Measurements from ENCODE around the gene RELN.

The RELN gene

GRCh38 chr7:103729026-103729425 lies 260.4 kb downstream of the RELN start:
- TF ChIP-seq, protein P1, sequence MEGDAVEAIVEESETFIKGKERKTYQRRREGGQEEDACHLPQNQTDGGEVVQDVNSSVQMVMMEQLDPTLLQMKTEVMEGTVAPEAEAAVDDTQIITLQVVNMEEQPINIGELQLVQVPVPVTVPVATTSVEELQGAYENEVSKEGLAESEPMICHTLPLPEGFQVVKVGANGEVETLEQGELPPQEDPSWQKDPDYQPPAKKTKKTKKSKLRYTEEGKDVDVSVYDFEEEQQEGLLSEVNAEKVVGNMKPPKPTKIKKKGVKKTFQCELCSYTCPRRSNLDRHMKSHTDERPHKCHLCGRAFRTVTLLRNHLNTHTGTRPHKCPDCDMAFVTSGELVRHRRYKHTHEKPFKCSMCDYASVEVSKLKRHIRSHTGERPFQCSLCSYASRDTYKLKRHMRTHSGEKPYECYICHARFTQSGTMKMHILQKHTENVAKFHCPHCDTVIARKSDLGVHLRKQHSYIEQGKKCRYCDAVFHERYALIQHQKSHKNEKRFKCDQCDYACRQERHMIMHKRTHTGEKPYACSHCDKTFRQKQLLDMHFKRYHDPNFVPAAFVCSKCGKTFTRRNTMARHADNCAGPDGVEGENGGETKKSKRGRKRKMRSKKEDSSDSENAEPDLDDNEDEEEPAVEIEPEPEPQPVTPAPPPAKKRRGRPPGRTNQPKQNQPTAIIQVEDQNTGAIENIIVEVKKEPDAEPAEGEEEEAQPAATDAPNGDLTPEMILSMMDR (IDR thresholded peaks at IDR 0.05; ENCODE audit: low read depth, low read length, missing control alignments) = no peak
- no peaks in the 10 kb centered on the region for H3K27me3 ChIP-seq (replicated peaks)
- no peaks in the 10 kb centered on the region for H3K36me3 ChIP-seq (replicated peaks)
- no peak overlapping the region for H3K4me3 ChIP-seq (ENCODE audit: low read depth, low read length)
- DNase-seq = no peak
- in situ Hi-C loops (cut with HindIII; ENCODE audit: low pct_ligation_motif_present, low sequenced_read_pairs) = no loop called here
- no peak overlapping the region for H3K27ac ChIP-seq

DNA sequence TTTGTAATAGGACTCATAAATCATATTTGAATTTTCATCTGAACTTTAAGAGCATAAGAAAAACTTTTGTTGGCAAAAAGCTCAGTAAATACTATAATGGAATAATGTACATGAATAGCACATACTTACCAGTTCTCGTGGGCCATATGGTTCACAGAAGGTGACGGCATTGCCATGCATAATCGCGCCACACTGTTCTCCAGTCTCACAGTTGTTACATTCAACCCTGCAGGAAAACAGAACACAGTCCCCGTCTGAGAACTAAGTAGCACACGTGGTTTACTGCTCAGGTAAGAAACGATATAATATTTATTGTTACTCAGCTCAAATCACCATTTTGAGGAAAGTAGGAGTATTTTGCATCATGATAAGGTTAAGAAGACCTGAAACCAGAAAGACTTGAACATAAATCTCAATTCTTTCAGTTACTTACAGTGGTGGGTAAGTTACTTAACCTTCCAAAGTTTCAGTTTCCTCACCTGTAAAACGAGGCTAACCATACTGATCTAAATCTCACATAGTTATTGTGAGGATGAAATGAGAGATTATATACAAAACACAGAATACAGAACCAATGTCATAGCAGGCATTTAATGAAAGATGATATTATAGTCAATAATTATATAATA lies 261.4 kb downstream of the RELN start:
- in situ Hi-C loops (cut with HindIII; ENCODE audit: low pct_ligation_motif_present, low sequenced_read_pairs) = no loop called here
- Histone ChIP-seq H3K36me3 (replicated peaks) (no peaks in the 10 kb centered on the region), H3K4me3 (ENCODE audit: low read depth, low read length) (no peak overlapping the region), H3K27me3 (replicated peaks) (no peaks in the 10 kb centered on the region), H3K27ac (no peak overlapping the region)
- TF ChIP-seq, protein P1 (IDR thresholded peaks at IDR 0.05; ENCODE audit: low read depth, low read length, missing control alignments) = no peak
- no peak for DNase-seq

GRCh38 chr7:103719070-103719469 lies 270.4 kb downstream of the RELN start:
- no peaks in the 10 kb centered on the region for H3K27me3 ChIP-seq (replicated peaks)
- in situ Hi-C loops (cut with HindIII; ENCODE audit: low pct_ligation_motif_present, low sequenced_read_pairs) = no loop called here
- H3K36me3 ChIP-seq (replicated peaks) = no peaks in the 10 kb centered on the region
- no peak overlapping the region for H3K27ac ChIP-seq
- H3K4me3 ChIP-seq (ENCODE audit: low read depth, low read length) = no peak overlapping the region
- TF ChIP-seq, protein P1 (IDR thresholded peaks at IDR 0.05; ENCODE audit: low read depth, low read length, missing control alignments) = no peak
- DNase-seq = no peak

GRCh38 chr7:103718482-103719061 lies 270.9 kb downstream of the RELN start:
- H3K27ac ChIP-seq = no peak overlapping the region
- in situ Hi-C loops (cut with HindIII; ENCODE audit: low pct_ligation_motif_present, low sequenced_read_pairs) = no loop called here
- H3K4me3 ChIP-seq (ENCODE audit: low read depth, low read length) = no peak overlapping the region
- H3K36me3 ChIP-seq (replicated peaks) = no peaks in the 10 kb centered on the region
- no peak for DNase-seq
- no peaks in the 10 kb centered on the region for H3K27me3 ChIP-seq (replicated peaks)
- TF ChIP-seq, protein P1 (IDR thresholded peaks at IDR 0.05; ENCODE audit: low read depth, low read length, missing control alignments) = no peak

DNA sequence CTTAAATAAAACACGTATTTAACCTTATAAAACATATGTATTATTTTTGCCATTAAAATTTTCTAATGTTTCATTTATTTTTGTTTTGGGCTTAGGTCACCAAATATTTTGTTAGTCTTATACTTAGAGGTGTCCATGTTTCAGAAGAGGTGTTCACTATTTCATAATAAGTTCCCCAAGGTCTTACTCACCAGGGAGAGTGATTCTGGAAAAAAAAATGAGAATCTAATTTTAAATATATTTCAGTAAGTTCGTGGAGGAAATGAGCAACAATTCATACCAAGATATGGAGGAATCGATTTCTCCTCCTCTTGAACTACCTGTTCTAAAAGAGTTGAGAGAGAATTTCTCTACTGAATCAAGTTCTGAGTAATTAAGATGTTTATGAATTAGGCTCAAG lies 271.9 kb downstream of the RELN start:
- no peak for DNase-seq
- no peak overlapping the region for H3K4me3 ChIP-seq (ENCODE audit: low read depth, low read length)
- no peaks in the 10 kb centered on the region for H3K27me3 ChIP-seq (replicated peaks)
- H3K27ac ChIP-seq = no peak overlapping the region
- in situ Hi-C loops (cut with HindIII; ENCODE audit: low pct_ligation_motif_present, low sequenced_read_pairs) = no loop called here
- H3K36me3 ChIP-seq (replicated peaks) = no peaks in the 10 kb centered on the region
- TF ChIP-seq, protein P1 (IDR thresholded peaks at IDR 0.05; ENCODE audit: low read depth, low read length, missing control alignments) = no peak
